HUES6 (cell line): ENCODE data around the gene TJP3.

Experiments
- H3K27ac ChIP-seq: 2 replicates; pipeline ENCODE4 v1.7.0; 2013; ENCODE audit warnings: low read depth, mild to moderate bottlenecking, low read length, inconsistent platforms
- H3K27me3 ChIP-seq: 2 replicates; pipeline ENCODE4 v1.6.1; 2013; ENCODE audit warnings: low read length; ENCODE audit not compliant: control insufficient read depth, insufficient read depth
- H3K36me3 ChIP-seq: 2 replicates; pipeline ENCODE4 v1.6.1; 2013; ENCODE audit warnings: low read length; ENCODE audit not compliant: control insufficient read depth, insufficient read depth
- H3K4me1 ChIP-seq: 2 replicates; pipeline ENCODE4 v1.6.1; 2013; ENCODE audit warnings: low read length; ENCODE audit not compliant: control insufficient read depth, insufficient read depth
- H3K4me3 ChIP-seq: 2 replicates; pipeline ENCODE4 v1.5.1; 2013; ENCODE audit warnings: low read depth, low read length
- H3K9ac ChIP-seq: one replicate; pipeline ENCODE4 v1.6.1; 2013; ENCODE audit warnings: mild to moderate bottlenecking, low read length
- H3K9me3 ChIP-seq: 2 replicates; pipeline ENCODE4 v1.6.1; 2013; ENCODE audit warnings: low read depth, low read length; ENCODE audit not compliant: control insufficient read depth, insufficient read depth

Gene TJP3

DNA sequence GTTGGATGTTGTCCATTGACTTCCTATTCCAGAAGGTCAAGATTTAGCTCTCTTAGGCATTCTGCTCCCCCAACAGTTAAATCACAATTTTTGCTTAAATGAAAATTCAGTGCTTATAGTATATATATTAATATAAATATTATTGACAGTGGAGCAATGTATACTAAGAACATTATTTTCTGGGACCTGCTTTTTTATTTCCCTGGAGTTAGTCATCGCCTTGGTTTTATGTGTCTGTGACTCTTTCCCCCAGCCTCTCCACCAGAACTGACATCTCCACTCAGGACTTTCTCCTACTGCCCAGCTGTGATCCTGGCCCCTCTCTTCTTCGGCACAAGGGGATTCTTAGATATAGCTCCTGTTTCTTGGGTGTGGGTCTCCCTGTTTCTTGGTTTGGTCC, 88.2 kb downstream of the TJP3 start:
- Histone ChIP-seq H3K9ac (no peak overlapping the region), H3K9me3 (peaks cover 6% of the 10 kb centered on the region)

DNA sequence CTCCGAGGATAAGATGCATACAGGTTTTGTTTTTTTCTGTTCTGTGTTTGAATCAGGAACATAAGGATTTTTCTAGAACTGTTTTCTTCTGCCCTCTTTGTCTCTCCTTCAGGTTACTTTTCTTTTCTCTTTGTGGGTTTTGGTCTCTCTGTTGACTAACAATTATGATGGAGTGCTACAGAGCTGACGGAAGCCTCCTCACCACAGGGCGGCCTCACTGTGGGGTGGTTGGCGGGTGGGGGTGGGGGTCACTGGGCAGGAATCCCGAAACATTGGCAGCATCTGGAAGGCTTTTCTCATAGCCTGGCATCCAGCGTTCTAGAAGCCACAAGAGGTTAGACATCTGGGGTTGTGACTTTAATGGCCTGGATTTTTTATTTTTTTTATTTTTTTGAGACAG, 90.0 kb downstream of the TJP3 start:
- Histone ChIP-seq H3K4me3 (no peak overlapping the region), H3K36me3 (no peaks in the 10 kb centered on the region), H3K4me1 (peaks cover 3% of the 10 kb centered on the region; the same call in 1 of the 2 replicates), H3K9me3 (peaks cover 6% of the 10 kb centered on the region), H3K9ac (no peak overlapping the region), H3K27me3 (peaks cover 34% of the 10 kb centered on the region), H3K27ac (no peak overlapping the region)

More for the DNA sequence above, 88.2 kb downstream of the TJP3 start:
- H3K4me1 ChIP-seq = peaks cover 3% of the 10 kb centered on the region; the same call in 1 of the 2 replicates
- H3K27ac ChIP-seq = no peak overlapping the region
- H3K4me3 ChIP-seq = no peak overlapping the region
- H3K36me3 ChIP-seq = no peaks in the 10 kb centered on the region
- H3K27me3 ChIP-seq = peaks cover 17% of the 10 kb centered on the region
